PC-3 (cell line): ENCODE measurements around the gene HIPK2.

Experiments
- EZH2 ChIP-seq: fragments of 300-600 bp; sonication (generic); IDR thresholded peaks from one replicate; pipeline ENCODE4 v1.6.1; 2017; ENCODE audit warnings: antibody characterized with exemption, mild to moderate bottlenecking, low read length; ENCODE audit not compliant: unreplicated experiment
- TF ChIP-seq, protein P1 (sequence below): fragments of 300-600 bp; sonication (generic); conservative IDR thresholded peaks from 2 replicates; pipeline ENCODE4 v1.5.1; 2017; ENCODE audit warnings: antibody characterized with exemption, low read depth, mild to moderate bottlenecking, low read length

- TF ChIP-seq, protein P1, sequence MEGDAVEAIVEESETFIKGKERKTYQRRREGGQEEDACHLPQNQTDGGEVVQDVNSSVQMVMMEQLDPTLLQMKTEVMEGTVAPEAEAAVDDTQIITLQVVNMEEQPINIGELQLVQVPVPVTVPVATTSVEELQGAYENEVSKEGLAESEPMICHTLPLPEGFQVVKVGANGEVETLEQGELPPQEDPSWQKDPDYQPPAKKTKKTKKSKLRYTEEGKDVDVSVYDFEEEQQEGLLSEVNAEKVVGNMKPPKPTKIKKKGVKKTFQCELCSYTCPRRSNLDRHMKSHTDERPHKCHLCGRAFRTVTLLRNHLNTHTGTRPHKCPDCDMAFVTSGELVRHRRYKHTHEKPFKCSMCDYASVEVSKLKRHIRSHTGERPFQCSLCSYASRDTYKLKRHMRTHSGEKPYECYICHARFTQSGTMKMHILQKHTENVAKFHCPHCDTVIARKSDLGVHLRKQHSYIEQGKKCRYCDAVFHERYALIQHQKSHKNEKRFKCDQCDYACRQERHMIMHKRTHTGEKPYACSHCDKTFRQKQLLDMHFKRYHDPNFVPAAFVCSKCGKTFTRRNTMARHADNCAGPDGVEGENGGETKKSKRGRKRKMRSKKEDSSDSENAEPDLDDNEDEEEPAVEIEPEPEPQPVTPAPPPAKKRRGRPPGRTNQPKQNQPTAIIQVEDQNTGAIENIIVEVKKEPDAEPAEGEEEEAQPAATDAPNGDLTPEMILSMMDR = no peak
- TF ChIP-seq EZH2 = no peak
These were observed 8.0 kb downstream of the HIPK2 start for GRCh38 chr7:139769761-139770160.
